Left ventricle myocardium inferior (tissue), 1 donor: ENCODE data around the gene TRDN. TPM values are rescaled to one million over a fixed set of nuclear protein-coding genes. Genes with fewer than 3 reads are reported as not detected.

Source experiments
- DNase-seq: peaks from one replicate; pipeline ENCODE4 v3.0.0-alpha.2; 2020
- H3K27ac ChIP-seq: fragments of 200-600 bp; replicated peaks from 2 replicates; pipeline ENCODE4 v1.8.0; 2021
- H3K27me3 ChIP-seq: fragments of 200-600 bp; 2 replicates; pipeline ENCODE4 v1.8.0; 2021; ENCODE audit warnings: low read depth
- H3K36me3 ChIP-seq: fragments of 200-600 bp; 2 replicates; pipeline ENCODE4 v1.8.0; 2021
- H3K4me1 ChIP-seq: fragments of 200-600 bp; 2 replicates; pipeline ENCODE4 v1.8.0; 2021
- H3K4me3 ChIP-seq: fragments of 200-600 bp; 2 replicates; pipeline ENCODE4 v1.8.0; 2021; ENCODE audit warnings: mild to moderate bottlenecking, moderate library complexity
- H3K9me3 ChIP-seq: fragments of 200-600 bp; replicated peaks from 2 replicates; pipeline ENCODE4 v1.8.0; 2021
- CTCF ChIP-seq: fragments of 200-600 bp; IDR thresholded peaks from 2 replicates; pipeline ENCODE4 v1.8.0; 2021; ENCODE audit warnings: antibody characterized with exemption, mild to moderate bottlenecking, borderline replicate concordance
- intact Hi-C: fragments of 100-400 bp; cut with micrococcal nuclease; formaldehyde crosslinking; loops from one replicate; pipeline ENCODE4 v1.11.0; 2022
- total RNA-seq: library from RNA; stranded (reverse); fragmentation: NEBNext Ultra II Directional; extraction: Animal tissue kit (Norgen Biotek cat#: 25700); gene quantifications from one replicate; pipeline ENCODE4 v1.2.1, GENCODE V29; 2021
- donor health status: DM: no; HTN: yes; CAD: no; lungs with severe emphysema.

Gene TRDN
- total RNA-seq, 1 donor from 2014 or later, result 453 TPM

DNA sequence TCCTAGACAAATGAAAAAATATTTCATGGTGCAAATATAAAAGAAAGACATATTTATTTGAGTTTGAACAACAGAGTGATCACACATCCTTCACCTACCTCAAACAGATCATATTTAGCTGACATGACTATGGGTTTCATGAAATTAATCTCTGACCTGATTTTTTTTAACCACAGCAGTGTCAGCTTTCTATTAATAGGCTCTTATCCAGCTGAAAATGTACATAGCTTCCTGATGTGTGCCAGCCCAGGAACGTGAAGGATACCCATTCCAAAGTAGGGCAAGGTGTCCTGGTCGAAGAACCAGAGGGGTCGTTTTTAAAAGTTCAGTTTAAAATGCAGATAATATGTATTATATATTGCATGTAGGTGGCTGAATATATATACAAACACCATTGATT is 19.8 kb downstream of the TRDN start:
- no peaks in the 10 kb centered on the region for H3K36me3 ChIP-seq
- H3K4me1 ChIP-seq, result peaks cover 50% of the 10 kb centered on the region
- intact Hi-C loops, result no loop called here
- H3K27me3 ChIP-seq, result no peaks in the 10 kb centered on the region
- no peaks in the 10 kb centered on the region for H3K9me3 ChIP-seq
- peak overlapping the region; percentile 72 for H3K27ac ChIP-seq
- DNase-seq, result no peak
- H3K4me3 ChIP-seq, result peak overlapping the region; percentile 24
- no peak for TF ChIP-seq CTCF

DNA sequence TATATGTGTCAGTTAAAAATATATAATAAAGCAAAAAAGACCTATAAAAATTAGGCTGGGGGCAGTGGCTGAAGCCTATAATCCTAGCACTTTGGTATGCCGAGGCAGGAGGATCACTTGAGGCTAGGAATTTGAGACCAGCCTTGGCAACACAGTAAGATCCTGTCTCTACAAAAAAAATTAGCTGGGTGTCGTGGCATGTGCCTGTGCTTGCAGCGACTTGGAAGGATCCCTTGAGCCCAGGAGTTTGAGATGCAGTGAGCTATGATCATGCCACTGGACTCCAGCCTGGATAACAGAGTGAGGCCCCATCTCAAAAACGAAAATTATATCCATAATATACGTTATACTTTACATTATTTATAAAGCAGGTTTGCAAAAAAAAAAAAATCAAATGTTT is 20.7 kb downstream of the TRDN start:
- Histone ChIP-seq H3K9me3 (no peaks in the 10 kb centered on the region), H3K27me3 (no peaks in the 10 kb centered on the region), H3K4me1 (peaks cover 53% of the 10 kb centered on the region), H3K27ac (peak overlapping the region; percentile 72), H3K4me3 (peak overlapping the region; percentile 24), H3K36me3 (no peaks in the 10 kb centered on the region)
- DNase-seq, result no peak
- TF ChIP-seq CTCF, result no peak
- intact Hi-C loops, result no loop called here

- intact Hi-C loops, result no loop called here
- Histone ChIP-seq H3K9me3 (no peaks in the 10 kb centered on the region), H3K27ac (peak overlapping the region; percentile 13)
Observed at GRCh38 chr6:123610779-123611178, 26.0 kb downstream of the TRDN start.

DNA sequence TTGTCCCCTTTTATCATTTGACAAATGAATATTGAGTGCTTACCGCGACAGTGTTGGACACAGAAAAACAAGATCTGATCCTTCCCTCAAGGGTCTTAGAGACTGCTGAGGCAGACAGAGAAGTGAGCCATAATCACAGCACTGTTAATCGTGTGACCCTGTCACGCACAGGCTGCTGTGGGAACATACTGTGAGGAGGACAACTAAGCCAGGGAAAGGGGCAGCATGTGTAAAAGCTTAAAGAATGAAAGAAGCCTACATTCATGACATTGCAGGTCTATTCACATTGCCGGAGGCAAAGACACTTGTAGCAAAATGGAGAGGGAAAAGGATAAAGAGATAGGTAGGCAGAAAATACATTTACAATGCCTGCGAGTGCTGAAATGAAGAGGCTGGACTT is 32.7 kb downstream of the TRDN start:
- Histone ChIP-seq H3K4me1 (peaks cover 89% of the 10 kb centered on the region), H3K27ac (peak overlapping the region; percentile 27)
- no peak for TF ChIP-seq CTCF

More at GRCh38 chr6:123610779-123611178, 26.0 kb downstream of the TRDN start:
- H3K27me3 ChIP-seq, result no peaks in the 10 kb centered on the region
- H3K36me3 ChIP-seq, result no peaks in the 10 kb centered on the region
- DNase-seq, result no peak
- TF ChIP-seq CTCF, result no peak
- no peak overlapping the region for H3K4me3 ChIP-seq
- H3K4me1 ChIP-seq, result peaks cover 59% of the 10 kb centered on the region

DNA sequence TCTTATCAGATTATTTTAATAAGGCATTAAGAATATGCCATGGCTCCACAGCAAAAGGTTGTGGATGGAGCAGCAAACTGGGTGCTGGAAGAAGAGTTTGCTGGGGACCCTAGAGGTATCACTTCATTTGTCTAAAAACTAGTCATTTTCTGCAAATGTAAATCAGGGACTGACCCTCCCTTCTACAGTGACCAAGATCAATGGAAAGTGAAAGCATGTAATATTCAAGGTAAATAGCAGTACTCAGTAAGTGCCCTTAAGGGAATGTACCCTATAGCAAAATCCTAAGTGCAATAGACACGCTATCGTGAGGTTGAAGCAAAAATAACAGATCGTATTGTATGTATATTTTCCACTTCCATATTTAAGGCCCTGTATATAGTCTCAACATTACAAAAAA is 38.7 kb downstream of the TRDN start:
- intact Hi-C loops, result no loop called here
- TF ChIP-seq CTCF, result no peak
- no peaks in the 10 kb centered on the region for H3K9me3 ChIP-seq
- H3K27ac ChIP-seq, result no peak overlapping the region
- DNase-seq, result no peak
- H3K4me1 ChIP-seq, result peaks cover 55% of the 10 kb centered on the region
- no peak overlapping the region for H3K4me3 ChIP-seq
- no peaks in the 10 kb centered on the region for H3K27me3 ChIP-seq
- H3K36me3 ChIP-seq, result no peaks in the 10 kb centered on the region

More for the DNA sequence above, 32.7 kb downstream of the TRDN start:
- H3K9me3 ChIP-seq, result no peaks in the 10 kb centered on the region
- H3K36me3 ChIP-seq, result no peaks in the 10 kb centered on the region
- DNase-seq, result no peak
- H3K4me3 ChIP-seq, result peak overlapping the region; percentile 21
- H3K27me3 ChIP-seq, result no peaks in the 10 kb centered on the region
- intact Hi-C loops, result no loop called here

DNA sequence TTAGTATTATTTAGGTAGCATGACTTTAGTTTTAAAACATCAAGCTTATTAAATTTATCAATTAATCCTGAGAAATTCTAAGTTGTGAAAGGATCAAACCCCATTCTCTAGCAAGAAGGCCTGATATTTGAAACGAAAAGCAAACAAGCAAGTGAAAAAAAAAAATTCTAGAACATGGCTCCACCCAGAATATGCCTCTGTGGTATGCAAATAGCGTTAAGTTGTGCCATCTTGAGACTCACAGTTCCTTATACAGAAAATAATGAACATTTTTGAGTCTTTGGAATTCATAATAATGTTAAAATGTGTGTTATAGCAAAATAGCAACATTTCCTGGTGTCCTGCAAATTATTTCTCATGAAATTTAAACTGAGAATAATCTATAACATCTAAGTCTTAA is 42.0 kb downstream of the TRDN start:
- no peak overlapping the region for H3K27ac ChIP-seq
- no peak for DNase-seq
- no peaks in the 10 kb centered on the region for H3K36me3 ChIP-seq
- no peaks in the 10 kb centered on the region for H3K27me3 ChIP-seq
- peaks cover 43% of the 10 kb centered on the region for H3K4me1 ChIP-seq
- no peak for TF ChIP-seq CTCF
- H3K9me3 ChIP-seq, result no peaks in the 10 kb centered on the region
- H3K4me3 ChIP-seq, result no peak overlapping the region
- intact Hi-C loops, result no loop called here
